Measurements from ENCODE around the gene CCR1. TPM values are rescaled to one million over a fixed set of nuclear protein-coding genes. Genes with fewer than 3 reads are reported as not detected.

CCR1 gene
- under 1 TPM in 1 of 2 experiments, not detected in 1; 0.14 TPM for total RNA-seq

GRCh38 chr3:46208167-46208704, at the start of gene CCR1:
Gene CCR1, minus strand, starts transcription at chr3:46208313. Its CDS starts 4,000 bp downstream, at chr3:46204313.
- Mint-ChIP-seq H3K4me3 (no peak within 1 kb of the TSS), H3K9me3 (no peaks in the 10 kb centered on the region), H3K27me3 (no peaks in the 10 kb centered on the region), H3K27ac (peak within 1 kb of the TSS; percentile 42), H3K36me3 (no peaks in the 10 kb centered on the region), H3K4me1 (peaks cover 17% of the 10 kb centered on the region)
- DNase-seq = peak; percentile 69

DNA sequence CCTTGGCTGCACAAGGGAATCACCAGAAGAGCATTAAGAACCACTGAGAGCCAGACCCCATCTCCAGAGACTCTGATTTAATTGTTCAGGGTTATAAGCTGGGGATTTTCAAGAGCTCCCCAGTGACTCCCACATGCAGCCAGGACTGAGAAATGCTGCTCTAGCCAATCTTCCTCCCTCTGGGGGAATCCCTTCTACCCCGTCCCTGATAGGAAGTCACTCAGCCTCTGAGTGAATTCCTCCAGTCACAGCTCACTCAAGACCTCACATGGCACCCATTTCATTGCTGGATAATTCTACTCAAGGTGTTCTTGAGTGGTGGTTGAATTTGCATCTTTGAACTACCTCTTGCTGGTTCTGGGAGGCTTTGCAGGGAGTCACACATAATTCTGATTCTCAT, 44.9 kb upstream of the CCR1 start:
- no peak for DNase-seq
- Mint-ChIP-seq H3K9me3 (no peaks in the 10 kb centered on the region), H3K27ac (no peak overlapping the region), H3K4me3 (no peak overlapping the region), H3K4me1 (no peaks in the 10 kb centered on the region), H3K36me3 (no peaks in the 10 kb centered on the region), H3K27me3 (peaks cover 19% of the 10 kb centered on the region)

DNA sequence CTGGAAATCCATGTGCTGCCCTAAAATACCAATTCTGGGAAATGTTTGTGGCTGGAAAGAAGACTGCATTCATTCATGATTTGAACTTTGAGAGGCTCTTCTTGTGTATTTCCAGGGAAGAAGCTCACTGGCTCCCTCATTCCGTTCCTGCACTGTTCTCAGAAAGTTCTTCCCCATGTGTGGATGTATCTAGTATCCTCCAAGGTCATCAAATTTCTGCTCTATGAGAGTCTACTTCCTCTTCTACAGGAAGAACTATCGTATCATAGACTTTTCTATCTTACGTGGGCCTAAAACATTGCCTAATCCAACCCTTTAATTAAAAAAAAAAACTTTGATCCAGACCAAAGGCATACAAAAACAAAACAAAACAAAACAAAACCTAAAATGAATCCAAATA, 37.0 kb upstream of the CCR1 start:
- no peak overlapping the region for H3K4me3 Mint-ChIP-seq
- H3K27me3 Mint-ChIP-seq = peaks cover 4% of the 10 kb centered on the region
- no peaks in the 10 kb centered on the region for H3K9me3 Mint-ChIP-seq
- no peaks in the 10 kb centered on the region for H3K4me1 Mint-ChIP-seq
- DNase-seq = no peak
- no peaks in the 10 kb centered on the region for H3K36me3 Mint-ChIP-seq
- no peak overlapping the region for H3K27ac Mint-ChIP-seq

GRCh38 chr3:46243560-46243959, 35.4 kb upstream of the CCR1 start:
- Mint-ChIP-seq H3K27me3 (peaks cover 4% of the 10 kb centered on the region), H3K4me3 (no peak overlapping the region), H3K36me3 (no peaks in the 10 kb centered on the region), H3K4me1 (no peaks in the 10 kb centered on the region), H3K9me3 (no peaks in the 10 kb centered on the region), H3K27ac (no peak overlapping the region)
- DNase-seq = no peak

DNA sequence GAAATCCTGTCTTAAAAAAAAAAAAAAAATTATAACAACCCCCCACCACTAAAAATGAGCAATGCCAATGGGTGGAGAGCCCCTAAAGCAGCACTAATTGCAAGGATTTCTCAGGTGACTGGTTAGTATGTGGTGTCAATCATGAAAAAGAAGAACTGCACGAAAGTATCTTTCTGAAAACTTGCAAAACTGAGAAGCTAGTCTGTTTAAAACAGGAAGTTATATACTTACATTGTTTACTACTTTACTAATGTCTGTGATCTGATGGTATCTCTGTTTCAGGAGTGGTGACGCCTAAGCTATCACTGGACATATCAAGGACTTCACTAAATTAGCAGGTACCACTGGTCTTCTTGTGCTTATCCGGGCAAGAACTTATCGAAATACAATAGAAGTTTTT, 34.0 kb upstream of the CCR1 start, which contains the start of gene CCR3:
Gene CCR3, plus strand, starts transcription at position 341 of the 400 bp plus-strand sequence. CDS start 22,699 bp downstream, outside the sequence.
- H3K9me3 Mint-ChIP-seq = no peaks in the 10 kb centered on the region
- H3K36me3 Mint-ChIP-seq = no peaks in the 10 kb centered on the region
- DNase-seq = no peak
- no peak within 1 kb of the TSS for H3K27ac Mint-ChIP-seq
- H3K4me1 Mint-ChIP-seq = no peaks in the 10 kb centered on the region
- peaks cover 7% of the 10 kb centered on the region for H3K27me3 Mint-ChIP-seq
- H3K4me3 Mint-ChIP-seq = no peak within 1 kb of the TSS

DNA sequence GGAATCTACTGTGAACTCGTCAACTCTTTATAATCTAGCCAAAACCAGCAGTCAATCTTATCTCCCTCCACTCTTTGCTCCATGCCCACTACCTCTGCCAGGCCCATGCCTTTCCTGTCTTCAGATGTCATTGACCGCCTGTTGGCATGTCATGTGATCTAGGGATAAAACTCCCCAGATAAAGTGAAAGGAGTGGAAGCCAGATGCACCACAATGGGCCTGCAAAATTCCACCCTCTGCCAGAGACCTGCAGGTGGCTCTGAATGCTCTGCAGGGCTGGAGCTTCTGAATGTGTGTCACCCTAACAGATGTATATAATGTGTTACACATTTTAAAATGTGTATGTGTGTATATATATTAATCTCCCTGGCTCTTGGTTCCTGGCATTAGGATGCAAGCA, 31.8 kb upstream of the CCR1 start:
- Mint-ChIP-seq H3K27me3 (peaks cover 7% of the 10 kb centered on the region), H3K27ac (no peak overlapping the region)

GRCh38 chr3:46239301-46239938, 31.3 kb upstream of the CCR1 start:
- Mint-ChIP-seq H3K4me1 (no peaks in the 10 kb centered on the region), H3K36me3 (no peaks in the 10 kb centered on the region), H3K27me3 (peaks cover 7% of the 10 kb centered on the region), H3K9me3 (no peaks in the 10 kb centered on the region), H3K4me3 (no peak overlapping the region), H3K27ac (no peak overlapping the region)
- no peak for DNase-seq

More for the DNA sequence above, 31.8 kb upstream of the CCR1 start:
- no peak for DNase-seq
- Mint-ChIP-seq H3K4me1 (no peaks in the 10 kb centered on the region), H3K4me3 (no peak overlapping the region), H3K36me3 (no peaks in the 10 kb centered on the region), H3K9me3 (no peaks in the 10 kb centered on the region)

- Mint-ChIP-seq H3K27ac (no peak overlapping the region), H3K9me3 (no peaks in the 10 kb centered on the region), H3K27me3 (peaks cover 5% of the 10 kb centered on the region)
Measured at GRCh38 chr3:46238386-46238785, 30.3 kb upstream of the CCR1 start.

DNA sequence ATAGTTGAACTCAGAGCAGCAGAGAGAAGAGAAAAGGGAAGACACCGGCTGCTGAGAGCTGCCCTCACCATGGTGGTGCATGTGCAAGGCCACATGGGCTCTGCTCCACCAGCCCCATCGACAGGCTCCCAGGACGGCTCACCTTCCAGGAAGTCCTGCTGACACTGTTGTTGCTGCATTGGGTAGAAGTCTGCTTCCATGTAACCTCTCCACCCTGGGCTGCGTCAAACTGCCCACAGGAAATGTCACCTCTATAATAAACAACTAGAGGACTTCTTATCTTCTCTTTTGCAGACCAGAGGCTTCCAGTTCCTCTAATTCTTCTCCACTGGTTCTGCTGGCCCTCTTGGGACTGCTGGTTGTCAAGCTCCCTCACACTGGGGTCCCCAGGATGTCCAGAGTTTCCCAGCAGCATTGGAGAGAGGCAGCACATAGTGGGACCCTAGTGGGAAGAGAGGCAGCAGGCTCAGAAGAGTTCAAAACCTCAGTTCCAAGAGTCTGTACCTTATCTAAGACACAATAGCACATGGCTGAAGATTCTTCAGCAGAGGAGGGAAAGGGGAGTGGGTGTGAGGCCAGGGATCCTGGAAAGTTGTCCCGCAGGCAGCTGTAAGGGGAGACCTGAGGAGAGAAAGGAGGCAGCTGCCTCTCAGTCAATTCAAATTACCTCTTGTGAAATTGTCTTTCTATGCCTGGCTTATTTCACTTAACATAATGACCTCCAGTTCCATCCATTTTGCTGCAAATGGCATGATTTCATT, 28.4 kb upstream of the CCR1 start:
- no peak overlapping the region for H3K4me3 Mint-ChIP-seq

More at GRCh38 chr3:46238386-46238785, 30.3 kb upstream of the CCR1 start:
- no peaks in the 10 kb centered on the region for H3K4me1 Mint-ChIP-seq
- no peak overlapping the region for H3K4me3 Mint-ChIP-seq
- H3K36me3 Mint-ChIP-seq = no peaks in the 10 kb centered on the region
- DNase-seq = no peak

DNA sequence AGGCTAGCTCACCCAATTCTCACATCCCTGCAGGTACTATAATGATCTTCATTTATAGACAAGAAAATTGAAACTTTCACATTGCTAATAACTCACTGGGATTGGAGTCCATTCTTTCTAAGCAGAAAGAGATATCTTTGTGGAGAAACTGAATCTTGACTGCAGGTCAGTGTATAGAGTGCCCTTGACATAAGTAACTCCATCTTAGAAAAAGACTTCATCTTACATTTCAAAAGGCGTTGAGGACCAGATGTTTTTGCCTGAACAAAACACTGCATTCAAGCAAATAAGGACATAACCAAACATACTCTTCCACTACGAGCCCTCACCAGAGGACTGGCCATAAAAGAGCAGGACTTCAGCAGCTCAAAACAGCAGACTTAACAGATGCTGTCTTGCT, 27.3 kb upstream of the CCR1 start:
- H3K27ac Mint-ChIP-seq = no peak overlapping the region
- no peaks in the 10 kb centered on the region for H3K9me3 Mint-ChIP-seq
- no peak overlapping the region for H3K4me3 Mint-ChIP-seq
- H3K36me3 Mint-ChIP-seq = no peaks in the 10 kb centered on the region
- peaks cover 3% of the 10 kb centered on the region for H3K27me3 Mint-ChIP-seq
- no peak for DNase-seq
- H3K4me1 Mint-ChIP-seq = no peaks in the 10 kb centered on the region

More for the DNA sequence above, 28.4 kb upstream of the CCR1 start:
- Mint-ChIP-seq H3K27ac (no peak overlapping the region), H3K36me3 (no peaks in the 10 kb centered on the region), H3K27me3 (peaks cover 3% of the 10 kb centered on the region), H3K4me1 (no peaks in the 10 kb centered on the region), H3K9me3 (no peaks in the 10 kb centered on the region)
- no peak for DNase-seq

GRCh38 chr3:46233194-46233593, 25.1 kb upstream of the CCR1 start:
- Mint-ChIP-seq H3K9me3 (no peaks in the 10 kb centered on the region), H3K4me3 (no peak overlapping the region), H3K27ac (no peak overlapping the region), H3K27me3 (peaks cover 11% of the 10 kb centered on the region), H3K36me3 (no peaks in the 10 kb centered on the region), H3K4me1 (peaks cover 2% of the 10 kb centered on the region)
- no peak for DNase-seq

- Mint-ChIP-seq H3K9me3 (no peaks in the 10 kb centered on the region), H3K4me1 (peaks cover 5% of the 10 kb centered on the region), H3K4me3 (no peak overlapping the region), H3K27ac (no peak overlapping the region), H3K27me3 (peaks cover 14% of the 10 kb centered on the region), H3K36me3 (no peaks in the 10 kb centered on the region)
- no peak for DNase-seq
Measured at GRCh38 chr3:46231323-46231722, 23.2 kb upstream of the CCR1 start.

DNA sequence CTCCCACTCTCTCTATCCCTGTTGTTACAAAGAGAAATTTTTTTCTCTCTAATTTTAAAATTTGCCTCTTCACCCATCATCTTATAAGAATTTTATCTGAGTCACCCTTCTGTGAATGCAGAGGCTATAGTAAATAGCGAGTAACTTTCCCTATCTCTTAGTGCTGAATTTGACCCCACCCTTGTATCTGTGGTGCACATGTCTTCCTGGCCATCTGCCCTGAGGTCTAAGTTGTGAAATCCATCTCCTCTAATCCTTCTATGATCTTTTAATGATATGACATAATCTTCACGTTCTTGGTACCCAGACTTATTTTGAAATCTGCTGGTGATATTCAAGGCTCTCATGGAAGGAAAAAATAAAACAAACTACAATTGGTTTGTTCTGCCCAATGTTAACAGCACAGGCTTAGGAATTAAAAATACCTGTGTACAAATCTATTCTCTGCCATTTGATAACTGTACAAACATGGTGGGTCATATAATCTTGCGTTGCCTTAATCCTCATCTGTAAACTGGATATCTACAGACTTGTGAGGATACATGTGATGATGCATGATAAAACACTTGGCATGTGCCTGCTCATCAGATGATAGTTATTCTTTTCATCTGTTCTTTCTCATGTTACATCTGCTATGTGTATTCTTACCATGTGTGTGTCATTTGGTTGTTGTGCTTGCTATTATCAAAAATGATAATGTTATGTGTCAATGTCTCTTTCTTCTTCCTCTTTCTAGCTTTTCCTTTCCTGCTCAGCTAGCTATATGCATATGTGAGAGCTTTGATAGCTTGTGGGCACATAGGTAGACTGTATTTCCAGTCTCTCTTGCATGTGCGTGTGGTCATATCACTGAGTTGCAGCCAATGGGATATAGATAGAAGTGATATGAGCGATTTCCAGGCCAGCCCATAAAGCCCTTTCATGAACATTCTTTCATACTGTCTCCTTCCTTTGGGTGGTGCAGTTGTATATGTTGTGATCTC, 20.4 kb upstream of the CCR1 start:
- Mint-ChIP-seq H3K27me3 (peaks cover 16% of the 10 kb centered on the region), H3K36me3 (no peaks in the 10 kb centered on the region), H3K27ac (no peak overlapping the region), H3K9me3 (no peaks in the 10 kb centered on the region), H3K4me1 (peaks cover 5% of the 10 kb centered on the region), H3K4me3 (no peak overlapping the region)
- no peak for DNase-seq

DNA sequence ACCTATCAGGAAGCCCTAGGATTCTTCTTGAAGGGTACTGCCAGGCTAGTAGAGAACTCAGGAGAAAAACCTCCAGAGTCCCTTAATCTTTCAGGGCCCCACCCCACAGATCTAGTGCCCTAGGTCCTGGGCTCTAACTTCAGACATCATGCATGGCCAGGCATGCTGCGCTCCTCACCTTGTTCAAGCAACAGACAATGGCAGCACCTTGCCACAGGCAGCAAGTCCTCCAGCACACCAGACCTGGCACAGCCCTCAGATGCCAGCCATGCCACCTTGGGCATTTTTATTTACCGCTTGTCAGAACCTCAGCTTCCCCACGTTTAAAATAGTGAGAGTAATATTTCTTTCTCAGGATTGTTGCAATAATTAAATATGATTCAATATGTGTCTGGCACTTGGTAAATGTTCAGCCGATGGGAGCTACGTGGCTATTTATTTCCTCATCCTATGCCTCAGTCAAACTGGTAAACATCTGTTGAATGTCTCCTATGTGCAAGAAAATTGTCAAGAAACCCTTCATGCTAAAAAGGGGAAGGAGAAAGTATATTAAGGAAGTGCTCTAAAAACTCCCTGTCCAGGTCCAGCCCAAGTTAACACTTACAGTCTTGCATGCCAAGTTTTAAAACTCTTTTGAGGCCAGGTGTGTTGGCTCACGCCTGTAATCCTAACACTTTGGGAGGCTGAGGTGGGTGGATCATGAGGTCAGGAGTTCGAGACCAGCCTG, 14.5 kb upstream of the CCR1 start:
- H3K9me3 Mint-ChIP-seq = peaks cover 7% of the 10 kb centered on the region
- DNase-seq = no peak
- H3K4me1 Mint-ChIP-seq = no peaks in the 10 kb centered on the region
- no peaks in the 10 kb centered on the region for H3K36me3 Mint-ChIP-seq
- H3K27me3 Mint-ChIP-seq = peaks cover 8% of the 10 kb centered on the region
- H3K4me3 Mint-ChIP-seq = no peak overlapping the region
- no peak overlapping the region for H3K27ac Mint-ChIP-seq
